ENCODE results near the gene NSA2.

GRCh38 chr5:74787424-74787823 is 20.4 kb downstream of the NSA2 start:
- TF ChIP-seq ZBTB10 (tag by site-specific recombination; IDR thresholded peaks at IDR 0.05): no peak
- no peak for TF ChIP-seq CTCF (tag by site-specific recombination; IDR thresholded peaks at IDR 0.05)
